NK-92 treated with Interleukin-12 subunit alpha and Interleukin-12 subunit beta, amount 100 ng/mL, for 24 hours (cell line): Measurements from ENCODE around the gene PADI1.

Source experiments
- DNase-seq: peaks from one replicate; lab custom pipeline; 2025; lab: John Stamatoyannopoulos, UW

The PADI1 gene

DNA sequence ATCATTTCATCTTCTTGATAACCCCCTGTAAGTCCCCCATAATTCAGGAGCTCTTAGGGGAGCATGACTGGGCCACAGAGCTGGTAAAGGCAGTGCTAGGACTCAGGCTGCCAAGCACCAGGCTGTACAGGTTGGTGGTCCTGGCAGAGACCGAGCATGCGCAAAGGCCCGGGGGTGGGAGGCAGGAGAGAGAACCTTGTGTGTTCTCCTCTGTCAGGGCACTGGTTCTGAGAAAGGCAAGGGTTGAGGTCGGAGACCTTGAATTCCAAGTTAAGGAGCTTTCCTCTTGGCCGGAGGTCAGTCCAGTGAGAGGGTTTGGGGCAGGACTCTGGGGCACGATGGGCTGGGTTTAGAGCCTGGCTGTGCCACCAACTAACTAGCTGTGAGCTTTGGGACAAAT is 67.1 kb downstream of the PADI1 start:
- no peak for DNase-seq

DNA sequence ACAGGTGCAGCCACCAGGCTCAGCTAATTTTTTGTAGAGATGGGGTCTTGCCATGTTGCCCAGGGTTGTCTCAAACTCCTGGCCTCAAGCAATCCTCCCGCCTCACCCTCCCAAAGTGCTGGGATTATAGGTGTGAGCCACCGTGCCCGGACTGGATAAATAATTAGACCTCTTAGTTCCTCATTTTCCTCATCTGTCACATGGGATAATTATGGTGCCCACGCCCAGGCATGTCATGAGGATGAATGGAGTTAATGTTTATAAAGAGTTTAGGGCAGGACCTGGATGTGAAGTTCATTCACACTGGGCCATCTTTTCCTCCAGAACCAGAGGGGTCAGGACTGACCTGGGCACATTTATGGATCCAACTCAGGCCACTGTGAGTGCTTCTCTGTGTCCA is 67.7 kb downstream of the PADI1 start:
- no peak for DNase-seq

DNA sequence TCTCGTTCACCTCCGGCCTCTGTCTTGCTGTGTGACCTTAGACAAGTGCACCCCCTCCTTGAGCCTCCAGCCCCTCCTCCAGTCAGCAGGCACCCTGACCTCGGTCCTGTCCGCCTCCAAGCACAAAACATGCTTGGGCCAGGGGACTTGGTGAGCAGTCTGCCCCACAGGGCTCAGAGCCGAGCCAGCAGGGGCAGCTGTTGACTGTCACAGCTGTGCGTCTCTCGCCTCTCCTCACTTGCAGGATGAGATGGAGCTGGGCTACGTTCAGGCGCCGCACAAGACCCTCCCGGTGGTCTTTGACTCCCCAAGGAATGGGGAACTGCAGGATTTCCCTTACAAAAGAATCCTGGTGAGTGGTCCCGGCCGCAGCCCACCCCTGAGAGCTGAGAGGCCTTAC is 68.2 kb downstream of the PADI1 start:
- no peak for DNase-seq

DNA sequence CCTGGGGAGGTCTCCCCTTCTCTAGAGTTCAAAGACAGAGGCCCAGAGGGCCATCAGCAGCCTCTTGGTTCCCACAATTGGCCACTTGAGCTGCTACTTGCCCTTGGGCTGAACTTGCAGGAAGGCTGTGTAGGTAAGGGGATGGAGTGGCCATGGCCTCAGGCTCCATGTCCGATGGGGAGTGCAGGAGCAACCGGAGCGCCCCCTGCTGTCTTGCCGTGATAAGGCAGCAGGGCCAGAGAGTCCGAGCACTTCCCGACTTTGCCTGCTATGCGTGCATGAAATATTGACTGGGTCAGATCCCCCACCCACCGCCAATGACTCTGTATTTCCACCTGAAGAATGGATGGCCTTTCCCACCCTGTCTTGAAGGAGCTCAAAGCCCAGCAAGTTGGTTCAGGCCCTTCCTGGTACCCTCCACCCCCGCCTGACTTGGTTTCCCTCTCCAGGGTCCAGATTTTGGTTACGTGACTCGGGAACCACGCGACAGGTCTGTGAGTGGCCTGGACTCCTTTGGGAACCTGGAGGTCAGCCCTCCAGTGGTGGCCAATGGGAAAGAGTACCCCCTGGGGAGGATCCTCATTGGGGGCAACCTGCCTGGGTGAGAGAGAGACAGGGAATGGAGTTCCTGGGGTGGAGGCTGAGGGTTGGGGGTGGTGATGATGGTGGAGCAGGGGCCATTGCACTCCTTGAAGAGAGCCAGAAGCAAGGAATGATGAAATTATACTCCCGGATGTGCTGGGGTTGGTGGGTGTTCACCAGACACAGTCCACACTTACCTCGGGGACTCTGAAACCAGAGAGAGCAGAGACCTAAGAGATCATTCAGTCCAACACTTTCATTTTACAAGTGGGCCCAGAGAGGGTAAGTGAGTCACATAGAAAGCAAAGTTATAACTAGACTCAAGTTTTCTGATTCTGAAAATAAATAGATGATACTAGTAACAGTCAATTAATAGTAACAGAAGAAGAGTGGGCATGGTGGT is 69.5 kb downstream of the PADI1 start:
- peak; percentile 43 for DNase-seq

DNA sequence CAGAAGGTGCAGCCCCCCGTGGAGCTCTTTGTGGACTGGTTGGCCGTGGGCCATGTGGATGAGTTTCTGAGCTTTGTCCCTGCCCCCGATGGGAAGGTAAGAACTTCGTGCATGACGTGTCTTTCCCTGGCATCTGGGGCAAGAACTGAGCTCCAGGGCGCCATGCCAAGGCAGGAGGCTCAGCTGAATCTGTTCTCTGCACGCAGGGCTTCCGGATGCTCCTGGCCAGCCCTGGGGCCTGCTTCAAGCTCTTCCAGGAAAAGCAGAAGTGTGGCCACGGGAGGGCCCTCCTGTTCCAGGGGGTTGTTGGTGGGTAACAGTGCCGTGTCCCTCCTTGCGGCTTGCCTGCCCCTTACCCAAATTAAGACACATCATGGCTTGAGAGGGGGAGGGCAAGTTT is 71.6 kb downstream of the PADI1 start:
- DNase-seq, result no peak

DNA sequence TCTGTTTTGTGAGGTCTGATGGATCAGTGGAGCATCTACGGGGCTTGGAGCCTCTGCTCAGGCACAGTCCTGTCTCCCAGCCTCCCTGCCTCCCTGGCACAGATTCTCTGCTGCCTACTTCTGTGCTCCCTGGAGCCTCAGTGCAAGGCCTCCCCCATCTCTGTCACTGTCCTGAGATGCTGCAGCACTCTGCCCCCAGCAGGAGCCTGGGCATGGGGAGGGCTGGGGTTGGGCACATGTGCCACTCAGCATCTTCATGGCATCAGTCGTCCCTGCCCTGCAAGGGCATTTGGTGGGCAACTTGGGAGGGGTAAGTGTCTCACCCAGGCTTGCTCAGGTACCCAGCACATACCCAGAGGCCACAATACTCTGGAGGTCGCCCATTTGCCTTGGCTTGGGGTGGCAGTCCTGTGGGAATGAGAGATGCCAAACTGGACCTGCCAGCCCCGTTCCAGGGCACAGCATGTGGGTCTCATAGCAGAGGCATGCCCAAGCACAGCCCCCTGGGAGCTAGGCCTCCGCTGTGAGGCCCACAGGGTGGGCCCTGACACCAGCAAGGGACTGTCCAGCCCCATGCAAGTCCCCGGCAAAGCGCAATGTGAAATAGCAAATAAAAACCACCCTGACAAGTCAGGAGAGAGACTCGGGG is 72.7 kb downstream of the PADI1 start:
- DNase-seq, result no peak

DNA sequence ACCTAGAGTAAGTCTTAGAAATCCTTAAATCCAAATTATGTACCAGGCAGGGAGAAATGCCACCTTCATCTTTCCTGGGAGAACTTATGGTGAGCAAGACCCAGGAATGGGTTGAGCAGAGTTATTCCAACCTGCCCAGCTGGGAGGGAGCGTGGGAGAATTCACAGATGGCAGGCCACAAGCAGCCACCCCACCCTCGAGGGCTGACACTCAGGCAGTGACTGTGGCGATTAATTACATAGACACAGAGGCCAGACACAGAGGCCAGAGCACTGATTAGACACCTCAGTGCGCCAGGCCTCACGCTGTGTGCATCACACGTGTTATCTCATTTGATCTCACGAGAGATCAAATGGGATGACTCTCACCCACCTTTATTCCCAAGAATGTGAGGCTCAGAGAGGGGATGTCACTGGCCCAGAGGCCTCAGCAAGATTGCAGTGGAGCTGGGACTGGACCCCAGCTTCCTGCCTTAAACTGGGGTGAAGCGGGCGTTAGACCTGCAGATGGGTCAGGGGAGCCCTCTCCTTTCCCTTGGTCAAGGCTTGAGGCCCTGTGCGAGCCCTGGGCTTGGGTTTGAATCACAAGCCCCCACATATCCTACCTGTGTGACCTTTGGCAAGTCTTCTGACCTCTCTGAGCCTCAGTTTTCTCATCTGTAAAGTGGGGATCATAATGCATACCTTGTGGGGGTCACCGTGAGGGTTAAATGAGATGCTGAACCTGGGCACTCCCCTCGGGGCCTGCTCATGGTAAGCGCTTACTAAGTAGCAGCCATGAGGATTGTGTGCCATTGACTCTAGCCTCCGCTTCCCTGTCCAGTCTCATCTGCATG is 74.3 kb downstream of the PADI1 start:
- DNase-seq, result no peak

DNA sequence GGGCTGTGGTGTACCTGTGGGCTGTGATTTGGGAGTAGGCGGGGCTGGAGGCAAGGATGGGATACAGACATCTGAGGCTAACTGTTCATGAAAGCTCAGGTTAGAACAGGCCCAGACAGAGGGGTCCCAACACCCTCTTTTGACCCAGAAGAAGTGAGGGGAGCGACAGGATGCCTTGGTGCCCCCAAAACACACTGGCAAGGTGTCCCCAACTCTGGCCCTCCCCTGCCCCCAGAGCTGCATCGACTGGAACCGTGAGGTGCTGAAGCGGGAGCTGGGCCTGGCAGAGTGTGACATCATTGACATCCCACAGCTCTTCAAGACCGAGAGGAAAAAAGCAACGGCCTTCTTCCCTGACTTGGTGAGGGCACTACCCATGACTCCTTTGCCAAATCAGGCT is 75.5 kb downstream of the PADI1 start:
- no peak for DNase-seq

DNA sequence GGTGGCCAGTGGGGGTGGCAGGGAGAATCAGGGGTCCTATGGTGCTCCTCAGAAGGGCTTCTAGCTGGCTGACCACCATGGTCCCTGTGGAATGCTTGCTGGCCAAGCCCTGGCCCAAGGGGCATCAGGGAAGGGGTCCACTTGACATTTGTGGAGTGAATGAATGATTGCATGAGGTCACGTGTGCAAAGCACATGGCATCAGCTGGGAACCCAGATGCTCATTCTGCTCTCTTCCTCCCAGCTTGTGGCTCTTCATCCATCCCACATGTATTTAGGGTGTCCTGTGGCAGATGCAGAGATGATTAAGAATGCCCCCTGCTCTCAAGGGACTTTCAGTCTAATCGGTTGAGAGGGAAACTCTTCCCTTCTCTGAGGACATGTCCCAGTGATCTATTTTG is 76.0 kb downstream of the PADI1 start:
- DNase-seq, result no peak

DNA sequence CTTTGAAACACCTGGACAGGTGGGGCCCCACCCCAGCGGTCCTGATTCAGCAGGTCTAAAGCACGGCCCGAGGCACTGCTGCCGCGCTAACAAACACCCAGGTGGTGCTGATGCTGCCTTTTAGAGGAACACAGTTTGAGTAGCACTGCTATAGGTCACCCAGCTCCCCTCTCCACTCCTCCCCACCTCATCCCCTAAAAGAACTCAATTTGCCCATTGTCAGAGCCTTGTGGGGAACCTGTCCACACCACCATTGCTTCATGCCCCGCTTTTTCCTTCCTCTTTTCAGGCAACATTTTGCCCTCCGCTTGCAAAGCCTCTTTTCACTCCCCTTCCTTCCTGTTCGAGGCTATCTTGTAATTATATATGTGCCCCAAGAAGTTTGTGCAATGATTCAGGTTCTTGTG is 76.8 kb downstream of the PADI1 start:
- DNase-seq, result no peak

DNA sequence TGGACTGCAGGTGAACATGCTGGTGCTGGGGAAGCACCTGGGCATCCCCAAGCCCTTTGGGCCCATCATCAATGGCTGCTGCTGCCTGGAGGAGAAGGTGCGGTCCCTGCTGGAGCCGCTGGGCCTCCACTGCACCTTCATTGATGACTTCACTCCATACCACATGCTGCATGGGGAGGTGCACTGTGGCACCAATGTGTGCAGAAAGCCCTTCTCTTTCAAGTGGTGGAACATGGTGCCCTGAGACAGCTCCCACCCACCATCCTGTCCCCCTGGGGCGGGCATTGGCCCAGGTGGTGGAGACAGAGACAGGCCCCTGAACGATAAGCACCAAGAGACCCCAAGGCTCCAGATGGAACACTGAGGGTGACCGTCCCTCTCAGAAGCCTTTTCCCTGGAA is 77.9 kb downstream of the PADI1 start:
- no peak for DNase-seq

DNA sequence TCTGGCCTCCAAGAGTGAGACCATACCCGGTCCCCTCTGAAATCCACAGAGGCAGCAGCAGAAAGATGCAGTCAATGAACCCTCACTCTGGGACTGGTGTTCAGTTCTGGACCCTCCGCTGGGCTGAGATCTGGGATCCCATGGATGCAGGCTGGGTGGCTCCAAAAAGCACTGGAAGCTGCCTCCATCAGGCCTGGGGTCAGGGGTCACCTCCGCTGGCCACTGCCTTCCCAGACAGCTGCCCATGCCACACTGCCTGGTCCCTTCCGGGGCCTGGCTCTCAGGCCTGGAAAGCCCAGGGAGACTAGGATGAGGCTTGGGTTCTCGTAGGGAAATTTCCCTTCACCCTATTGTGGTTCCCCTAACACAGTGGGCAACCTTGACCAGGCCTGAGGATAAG is 81.7 kb downstream of the PADI1 start:
- no peak for DNase-seq

DNA sequence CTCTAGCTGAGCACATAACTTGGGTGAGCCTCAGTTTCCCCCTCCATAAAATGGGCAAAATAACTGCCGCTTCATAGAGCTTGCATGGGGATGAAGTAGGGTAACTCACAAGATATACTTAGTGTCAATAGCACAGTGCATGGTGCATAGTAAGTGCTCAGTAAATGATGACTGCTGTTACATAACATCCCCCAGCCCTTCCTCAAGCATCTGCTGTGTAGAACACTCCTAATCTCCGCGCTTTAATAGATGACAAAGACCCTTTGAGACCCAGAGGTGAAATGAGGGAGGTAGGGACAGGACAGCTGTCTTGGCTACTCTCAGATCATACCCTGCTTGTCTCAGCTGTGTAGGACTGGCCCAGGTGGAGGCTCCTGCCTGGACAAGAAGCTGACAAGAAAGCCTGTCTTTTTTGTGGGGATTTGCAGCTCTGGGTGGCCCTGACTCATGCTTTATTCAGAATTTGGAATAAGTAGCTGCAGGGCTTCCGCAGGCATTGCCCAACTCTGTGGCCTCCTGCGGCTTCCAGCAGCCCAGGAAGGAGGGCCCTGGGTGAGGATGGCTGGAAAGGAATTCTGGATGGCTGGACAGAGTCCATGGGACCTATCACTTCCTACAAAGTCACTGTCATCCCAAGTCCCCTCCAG is 82.3 kb downstream of the PADI1 start:
- no peak for DNase-seq

DNA sequence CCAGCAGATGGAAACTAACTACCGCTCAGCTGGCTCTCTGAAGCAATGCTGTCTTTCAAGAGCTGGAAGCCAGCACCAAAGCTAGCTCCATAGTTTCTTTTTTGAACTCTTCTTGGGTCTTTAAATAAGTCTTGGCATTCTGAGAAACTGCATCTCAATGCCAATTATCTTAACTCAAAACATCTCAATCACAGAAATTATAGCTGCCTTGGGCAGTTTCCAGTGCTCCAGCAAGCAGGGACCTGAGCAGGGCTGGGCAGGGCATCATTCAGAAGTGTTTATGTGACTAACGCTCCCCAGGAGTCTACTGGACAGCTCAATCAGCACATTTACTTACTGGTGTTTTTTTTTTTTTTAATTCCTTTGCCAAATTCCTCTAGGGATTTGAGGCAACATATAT is 84.8 kb downstream of the PADI1 start:
- no peak for DNase-seq

DNA sequence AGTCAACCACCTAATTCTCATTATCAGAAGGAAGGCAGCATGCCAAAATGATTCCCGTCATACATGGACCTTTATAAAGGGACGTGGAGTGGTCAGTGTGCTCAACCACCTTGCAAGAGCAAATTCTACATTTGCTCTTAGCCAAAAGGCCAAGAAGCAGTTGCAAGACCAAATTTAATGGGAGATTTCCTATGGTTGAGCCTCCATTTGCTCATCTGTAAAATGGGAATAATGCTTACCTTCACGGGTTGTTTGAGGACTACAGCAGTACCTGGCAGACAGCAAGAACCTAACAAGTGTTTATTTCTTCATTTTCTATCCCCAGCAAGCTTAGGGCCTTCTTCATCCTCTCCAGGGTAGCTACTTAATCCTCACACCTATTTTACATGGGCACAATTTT is 85.6 kb downstream of the PADI1 start:
- DNase-seq, result no peak

DNA sequence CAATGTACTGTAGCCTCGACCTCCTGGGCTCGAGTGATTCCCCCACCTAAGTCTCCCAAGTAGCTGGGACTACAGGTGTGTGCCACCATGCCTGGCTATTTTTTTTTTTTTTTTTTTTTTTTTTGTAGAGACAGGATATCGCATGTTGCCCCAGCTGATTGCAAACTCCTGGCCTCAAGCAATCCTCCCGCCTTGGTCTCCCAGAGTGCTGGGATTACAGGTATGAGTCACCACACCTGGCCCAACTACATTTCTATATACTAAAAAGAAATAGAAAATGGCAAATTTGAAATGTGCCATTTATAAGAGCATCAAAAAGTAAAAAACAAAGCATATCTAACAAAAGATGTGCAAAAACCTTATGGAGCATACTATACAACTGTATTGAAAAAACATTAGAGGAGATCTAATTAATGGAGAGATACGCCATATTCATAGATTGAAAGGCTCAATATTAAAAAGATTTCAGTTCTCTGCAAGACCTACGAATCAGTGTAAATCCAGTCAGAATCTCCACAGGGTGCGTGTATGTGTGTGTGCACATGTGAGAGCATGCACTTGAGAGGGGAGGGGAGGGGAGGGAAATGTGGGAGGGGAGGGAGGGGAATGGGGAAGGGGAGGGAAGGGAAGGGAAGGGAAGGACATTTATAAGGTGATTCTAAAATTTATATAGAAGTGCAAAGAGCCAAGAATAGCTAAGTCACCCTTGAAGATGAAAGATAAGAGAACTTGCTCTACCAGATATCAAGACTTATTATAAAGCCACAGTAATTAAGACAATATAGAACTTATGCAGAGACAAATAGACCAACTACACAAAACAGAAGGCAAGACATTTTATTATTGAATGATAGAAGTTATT is 87.6 kb downstream of the PADI1 start:
- no peak for DNase-seq

DNA sequence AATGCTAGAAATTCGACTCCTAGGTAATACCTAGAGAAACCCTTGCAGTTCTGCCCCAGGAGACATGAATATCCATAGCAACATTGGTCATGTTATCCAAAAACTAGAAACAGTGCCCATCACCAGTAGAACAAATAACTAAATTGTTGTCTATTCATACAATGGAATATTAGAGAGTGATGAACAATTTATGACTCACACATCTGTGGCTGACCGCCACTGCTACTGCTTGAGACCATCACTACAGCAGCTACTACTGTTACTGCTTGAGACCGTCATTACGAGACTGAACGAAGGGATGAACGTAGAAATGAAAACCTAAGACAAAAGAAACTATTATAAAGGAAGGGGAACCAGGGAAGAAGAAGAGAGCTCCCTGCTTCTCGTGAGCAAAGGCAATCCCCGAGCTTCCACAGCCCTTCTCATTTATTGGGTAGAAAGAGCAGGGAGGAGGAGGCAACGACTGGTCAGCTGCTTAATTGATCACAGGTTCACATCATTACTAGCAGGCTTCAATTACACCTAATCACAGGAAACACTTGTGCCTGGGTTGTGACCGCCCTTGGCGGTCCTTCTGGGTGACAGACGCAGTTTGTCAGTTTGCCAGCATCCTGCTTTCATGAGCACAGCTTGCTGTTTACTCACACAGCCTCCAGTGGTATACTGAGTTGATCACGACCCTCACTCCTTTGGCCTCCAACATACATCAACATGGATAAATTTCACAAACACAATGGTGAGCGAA is 88.9 kb downstream of the PADI1 start:
- no peak for DNase-seq

DNA sequence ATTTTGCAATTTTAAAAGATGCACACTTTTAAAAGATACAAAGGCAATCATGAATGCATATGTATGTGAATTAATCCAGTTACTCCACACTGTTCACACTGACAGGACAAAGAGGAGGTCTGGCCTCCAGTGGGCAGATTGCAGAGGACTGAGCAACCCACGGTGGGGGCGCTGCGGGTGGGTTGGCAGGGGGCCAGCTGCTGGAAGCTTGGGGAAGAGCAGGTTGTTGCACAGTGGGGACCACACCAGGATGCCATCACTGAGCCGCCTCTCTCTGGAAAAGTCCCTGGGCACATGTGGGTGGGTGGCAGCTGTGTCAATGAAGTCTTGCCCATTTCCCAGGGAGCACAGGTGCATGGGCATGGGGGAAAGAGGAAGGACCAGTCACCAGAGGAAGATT is 90.4 kb downstream of the PADI1 start:
- no peak for DNase-seq
